Measurements from ENCODE around the gene SPIN1.

DNA sequence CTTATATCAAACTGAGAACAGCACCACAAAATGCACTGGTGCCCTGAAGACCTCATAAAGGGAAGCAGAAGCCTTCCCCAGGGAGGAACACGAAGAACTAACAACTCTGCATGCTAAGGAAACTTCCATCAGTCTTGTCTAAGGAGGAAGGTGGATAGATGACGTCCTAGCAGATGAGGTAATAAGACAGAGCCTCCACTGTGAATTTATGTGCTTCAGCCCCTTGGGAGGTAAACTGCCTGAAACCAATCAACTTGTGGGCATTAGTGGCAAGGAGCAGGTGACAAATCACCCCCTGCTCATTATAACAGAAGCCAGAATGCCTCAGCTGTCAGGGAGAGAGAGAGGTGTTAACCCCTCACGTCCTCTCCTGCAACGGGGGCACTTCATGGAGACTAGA, 48.9 kb upstream of the SPIN1 start:
- TF ChIP-seq CTCF (IDR thresholded peaks at IDR 0.05) (no peak), POLR2A (IDR thresholded peaks at IDR 0.05) (no peak)
